ENCODE data around the gene CXCL1.
"Not testable (repeated sequence)": the region's sequence is repeated elsewhere in the genome, so short reads cannot be mapped to it uniquely, and the experiment has no call there.

CXCL1 gene

DNA sequence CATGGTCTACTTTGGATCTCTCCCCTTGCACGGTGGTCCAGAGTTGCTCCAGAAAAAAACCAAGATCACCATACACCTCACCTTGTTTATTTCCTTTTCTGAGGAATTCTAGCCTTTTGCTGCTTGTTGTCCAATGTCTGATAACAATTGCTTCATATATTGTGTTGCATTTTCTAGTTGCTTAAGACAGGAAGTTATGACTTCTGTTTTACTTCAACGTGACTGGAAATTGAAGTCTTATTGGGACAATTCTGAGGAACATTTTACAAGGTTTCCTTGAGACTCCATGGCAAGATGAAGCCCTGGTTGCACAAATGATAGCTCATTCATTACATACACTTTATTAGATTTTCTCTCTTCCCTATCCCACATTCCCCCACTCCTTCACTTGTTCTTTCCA, 5.2 kb downstream of the CXCL1 start:
- no peak for DNase-seq (ENCODE audit: low read depth in 2 of 2)

- DNase-seq (ENCODE audit: low read depth in 2 of 2), result no peak
These were observed 6.2 kb downstream of the CXCL1 start for GRCh38 chr4:73875401-73875800.

GRCh38 chr4:73883306-73883705, 14.1 kb downstream of the CXCL1 start:
- DNase-seq (ENCODE audit: low read depth in 2 of 2), result peak; percentile 68 to 73

DNA sequence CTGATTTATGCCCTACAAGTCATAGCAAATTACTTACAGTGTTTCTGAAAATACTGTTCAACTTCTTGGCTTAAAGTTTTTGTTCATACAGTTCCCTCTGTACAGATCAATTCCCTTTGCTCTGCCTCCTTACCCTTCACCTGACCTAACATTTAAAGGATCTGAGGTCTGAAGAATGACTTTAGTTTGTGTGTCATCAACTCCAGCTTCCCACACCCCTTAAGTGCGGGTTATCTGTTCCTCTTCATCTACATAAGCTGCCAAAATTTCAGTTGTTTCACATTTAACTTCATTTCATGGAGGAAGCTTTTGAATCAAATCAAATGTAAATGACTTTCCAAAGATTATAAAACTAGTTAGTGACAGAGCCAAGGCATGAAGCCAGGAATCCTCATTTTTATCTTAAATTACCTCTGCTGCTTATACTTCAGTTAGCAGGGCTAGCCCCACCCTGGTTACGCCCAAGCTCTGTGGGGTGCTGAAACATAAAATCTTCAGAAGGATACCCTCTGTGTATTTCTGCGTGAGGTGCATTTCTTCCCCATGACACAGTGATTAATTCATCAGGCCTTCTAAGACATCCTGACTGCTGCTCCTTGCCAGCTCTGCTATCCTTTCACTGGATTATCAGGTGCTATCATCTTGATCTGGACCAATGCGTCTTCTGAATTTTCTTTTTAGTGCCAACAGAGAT, 16.5 kb downstream of the CXCL1 start:
- no peak for DNase-seq (ENCODE audit: low read depth in 2 of 2)

DNA sequence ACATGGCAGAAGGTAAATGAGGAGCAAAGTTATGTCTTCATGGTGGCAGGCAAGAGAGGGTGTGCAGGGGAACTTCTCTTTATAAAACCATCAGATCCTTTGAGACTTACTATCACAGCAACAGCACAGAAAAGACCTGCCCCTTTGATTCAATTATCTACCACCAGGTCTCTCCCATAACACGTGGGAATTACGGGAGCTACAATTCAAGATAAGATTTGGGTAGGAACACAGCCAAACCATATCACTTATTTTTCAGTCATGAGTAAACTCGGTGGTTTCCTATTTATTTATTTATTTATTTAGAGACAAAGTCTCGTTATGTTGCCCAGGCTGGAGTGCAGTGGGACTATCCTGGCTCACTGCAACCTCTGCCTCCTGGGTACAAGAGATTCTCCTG, 22.1 kb downstream of the CXCL1 start:
- DNase-seq (ENCODE audit: low read depth in 2 of 2), result no peak

- DNase-seq (ENCODE audit: low read depth in 2 of 2), result peak; percentile 97 to 98
These were observed 22.7 kb downstream of the CXCL1 start for GRCh38 chr4:73891739-73892405.

- no peak for DNase-seq (ENCODE audit: low read depth in 2 of 2)
These were observed 23.8 kb downstream of the CXCL1 start for GRCh38 chr4:73892966-73893365.

DNA sequence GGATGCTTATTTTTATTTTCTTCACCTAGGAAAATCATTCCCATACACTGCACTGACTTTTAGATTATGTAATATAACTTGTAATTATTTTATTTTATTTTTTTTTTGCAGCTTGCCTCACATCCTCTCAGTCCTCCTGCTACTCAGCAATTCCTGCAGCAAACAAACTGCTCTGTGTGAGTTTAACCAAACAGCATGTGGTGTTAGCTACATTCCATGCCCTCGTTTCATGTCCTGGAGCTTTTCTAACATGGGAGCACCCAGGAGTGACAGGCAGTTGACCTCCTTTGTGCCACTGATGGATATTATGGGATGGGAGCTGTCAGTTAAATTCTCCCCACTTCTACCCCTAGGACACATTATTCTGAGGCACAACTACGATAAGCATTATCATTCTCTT, 24.8 kb downstream of the CXCL1 start:
- no peak for DNase-seq (ENCODE audit: low read depth in 2 of 2)

DNA sequence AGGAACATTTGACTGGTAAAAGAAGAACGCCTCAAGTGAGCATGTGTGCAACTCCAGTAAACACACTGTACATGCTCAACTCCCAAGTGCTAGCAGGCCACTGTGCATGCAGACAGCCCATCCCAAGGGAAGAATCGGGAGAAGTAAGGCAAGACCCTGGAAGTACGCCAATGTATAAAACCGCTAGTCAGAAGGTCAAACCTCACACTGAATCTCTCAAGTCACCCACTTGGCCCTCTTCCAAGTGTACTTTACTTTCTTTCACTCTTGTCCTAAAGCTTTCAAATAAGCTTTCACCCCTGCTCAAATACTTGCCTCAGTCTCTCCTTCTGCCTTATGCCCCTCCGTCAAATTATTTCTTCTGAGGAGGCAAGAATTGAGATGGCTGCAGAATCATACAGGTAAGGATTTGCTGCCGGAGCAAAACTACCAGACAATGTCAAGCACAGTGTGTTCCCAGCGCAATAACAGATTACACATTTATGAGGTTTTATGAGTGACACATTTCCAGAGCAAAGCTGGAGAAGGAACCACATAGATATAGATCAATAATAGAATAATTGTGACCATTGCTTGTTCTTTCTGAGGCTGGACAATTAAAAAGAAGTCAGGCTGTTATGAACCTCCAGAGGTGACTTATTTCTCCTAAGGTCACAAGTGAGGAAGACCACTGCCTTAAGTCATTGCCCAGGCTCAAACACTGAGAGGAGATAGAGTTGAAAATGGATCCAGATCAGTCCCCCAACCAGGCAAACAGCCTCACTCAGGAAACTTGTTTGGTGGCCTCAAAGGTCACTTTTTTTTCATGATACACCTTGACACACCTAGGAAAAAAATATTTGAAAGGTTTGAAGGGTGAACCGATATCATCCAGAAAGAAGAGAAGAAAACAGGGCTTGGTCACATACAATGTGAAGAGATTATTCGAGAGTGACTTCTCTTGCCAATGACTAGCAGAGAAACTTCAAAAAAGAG, 26.3 kb downstream of the CXCL1 start:
- no peak for DNase-seq (ENCODE audit: low read depth in 2 of 2)

- no peak for DNase-seq (ENCODE audit: low read depth in 2 of 2)
These were observed 27.2 kb downstream of the CXCL1 start for GRCh38 chr4:73896416-73896815.

DNA sequence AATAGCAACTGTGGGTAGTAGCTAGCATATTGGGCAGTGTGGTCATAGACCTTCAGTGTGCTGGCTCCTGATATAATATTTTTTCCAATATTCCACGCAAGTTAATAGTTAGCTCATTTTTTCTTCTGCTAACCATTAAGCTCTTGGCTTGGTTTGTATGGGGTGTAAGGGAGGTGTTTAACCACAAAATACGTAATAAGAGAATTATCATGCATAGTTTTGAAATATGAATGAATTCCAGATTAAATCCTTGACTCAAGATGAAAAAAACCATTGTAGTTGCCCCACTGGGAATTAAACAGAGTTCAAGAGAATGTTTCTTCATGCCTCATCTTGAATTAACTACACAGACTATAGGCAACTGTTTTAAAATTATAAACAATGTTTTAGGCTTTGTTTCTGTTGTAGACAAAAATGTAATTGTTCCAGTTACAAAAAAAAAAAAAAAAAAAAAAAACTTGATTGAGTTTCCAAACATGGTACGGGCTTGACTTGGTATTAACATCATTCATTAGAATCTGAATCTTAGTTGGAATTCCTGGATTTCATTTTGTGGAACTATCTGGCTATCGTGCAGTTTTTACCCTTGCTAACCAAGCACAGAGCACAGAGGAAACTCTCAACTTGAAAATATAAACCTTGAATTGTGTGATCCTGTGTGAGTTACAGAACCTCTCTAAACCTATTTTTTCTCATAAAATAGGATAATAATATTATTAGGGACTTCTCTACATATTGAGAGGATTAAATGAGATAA, 28.4 kb downstream of the CXCL1 start:
- DNase-seq (ENCODE audit: low read depth in 2 of 2), result peak; percentile 98

- not testable (repeated sequence) for DNase-seq (ENCODE audit: low read depth in 2 of 2)
These were observed 30.1 kb downstream of the CXCL1 start for GRCh38 chr4:73899338-73899737.

DNA sequence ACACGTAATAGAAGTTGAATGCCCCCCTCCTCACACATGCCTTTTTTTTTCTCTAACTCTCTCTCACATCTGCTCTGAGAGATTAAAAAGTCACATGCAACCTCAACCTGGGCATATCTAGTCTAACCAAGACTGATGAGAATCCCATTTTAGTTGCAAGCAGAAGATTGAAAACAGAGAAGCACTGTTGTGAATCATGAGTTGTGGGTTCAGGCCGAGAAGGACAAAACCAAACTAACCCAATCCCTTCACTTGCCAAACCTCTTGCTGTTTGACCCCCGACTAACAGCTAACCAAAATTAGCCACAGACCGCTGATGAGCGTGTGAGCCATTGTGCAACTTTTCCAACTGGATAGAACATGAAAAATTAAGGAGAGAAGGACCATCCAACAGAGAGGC, 31.8 kb downstream of the CXCL1 start:
- peak; percentile 88 to 90 for DNase-seq (ENCODE audit: low read depth in 2 of 2)

DNA sequence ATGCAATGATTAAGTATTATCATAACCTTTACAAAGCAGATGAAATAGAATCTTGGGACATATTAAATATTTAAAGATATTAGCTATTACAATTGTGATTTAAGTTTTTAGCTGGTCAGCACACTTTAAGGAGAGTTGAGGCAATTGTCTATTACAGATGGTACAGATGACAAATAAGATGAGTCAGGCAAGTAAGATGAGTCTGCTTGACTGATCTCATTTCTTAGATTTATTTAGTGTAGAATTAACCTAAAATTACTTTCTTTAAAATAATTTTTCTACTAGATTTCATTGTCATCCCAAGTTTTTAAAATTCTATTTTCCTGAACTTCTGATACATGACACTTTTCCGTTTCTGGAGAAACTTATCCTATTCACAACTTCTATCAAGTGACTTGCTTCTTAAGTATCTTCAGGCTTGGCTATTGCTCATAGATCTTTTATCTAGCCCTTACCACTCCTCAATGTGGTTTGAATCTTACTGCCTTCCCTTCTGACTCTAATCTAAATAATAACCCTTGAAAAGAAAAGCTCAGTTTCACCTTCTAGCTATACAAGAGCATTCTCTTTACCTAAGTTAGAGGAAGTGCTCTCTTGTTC, 32.9 kb downstream of the CXCL1 start:
- DNase-seq (ENCODE audit: low read depth in 2 of 2), result no peak

- DNase-seq (ENCODE audit: low read depth in 2 of 2), result no peak
These were observed 33.8 kb downstream of the CXCL1 start for GRCh38 chr4:73902817-73903547.

DNA sequence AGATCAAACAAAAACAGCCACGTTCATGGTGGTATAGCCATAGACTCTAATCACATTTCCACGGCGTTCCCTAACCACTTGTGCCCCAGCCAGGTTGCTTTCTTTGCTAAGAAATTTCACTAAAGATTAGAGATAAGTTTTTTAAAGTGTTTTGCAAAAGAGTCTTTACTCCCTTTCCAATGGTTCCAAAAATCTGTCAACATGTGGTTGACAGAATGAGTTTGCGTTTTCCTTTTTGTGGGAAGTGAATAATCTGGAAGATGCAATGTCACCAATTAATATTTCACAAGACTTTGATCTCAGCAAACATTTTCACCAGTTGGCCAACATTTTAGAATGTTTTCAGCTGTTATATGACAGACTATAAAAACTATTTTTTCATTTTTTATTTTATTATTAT, 35.3 kb downstream of the CXCL1 start:
- peak; percentile 83 to 85 for DNase-seq (ENCODE audit: low read depth in 2 of 2)

GRCh38 chr4:73908965-73909364, 39.8 kb downstream of the CXCL1 start:
- no peak for DNase-seq (ENCODE audit: low read depth in 2 of 2)

GRCh38 chr4:73911746-73912145, 42.6 kb downstream of the CXCL1 start:
- DNase-seq (ENCODE audit: low read depth in 2 of 2), result no peak

DNA sequence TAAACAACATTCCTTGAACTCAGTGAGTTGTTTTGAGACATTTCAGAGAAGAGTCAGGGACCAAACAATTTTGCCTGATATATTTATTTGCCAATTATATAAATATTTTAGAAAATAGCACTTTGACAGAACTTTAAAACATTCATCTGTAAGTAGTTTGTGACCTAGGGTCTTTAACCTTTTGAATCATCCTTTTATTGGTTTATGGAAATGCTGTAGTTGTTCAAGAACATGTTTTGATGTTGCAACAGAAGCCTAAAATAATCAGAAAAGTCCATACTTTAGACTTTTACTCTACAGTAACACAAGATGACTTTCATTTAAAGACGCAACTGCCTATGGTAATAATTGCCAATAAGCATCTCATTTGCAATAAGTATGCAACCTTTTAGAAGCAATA, 43.0 kb downstream of the CXCL1 start:
- DNase-seq (ENCODE audit: low read depth in 2 of 2), result no peak

DNA sequence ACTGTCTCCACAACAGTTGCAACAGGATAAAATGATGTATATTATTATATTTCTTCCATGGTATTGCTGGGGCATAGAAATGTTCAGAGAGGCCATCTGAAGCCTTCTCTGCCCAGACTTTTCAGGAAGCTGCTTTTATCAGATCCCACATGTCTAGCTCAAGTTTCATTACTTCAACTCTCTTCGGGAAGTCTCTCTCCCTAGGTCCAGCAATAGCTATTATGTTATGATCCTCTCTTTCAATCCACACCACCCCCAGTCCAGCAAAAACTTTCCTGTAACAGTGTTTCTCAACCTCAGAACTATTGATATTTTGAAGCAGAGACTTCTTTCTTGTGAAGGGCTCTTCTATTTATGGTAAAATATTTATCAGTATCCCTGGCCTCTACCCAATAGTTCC, 44.9 kb downstream of the CXCL1 start:
- no peak for DNase-seq (ENCODE audit: low read depth in 2 of 2)
